IMR-90 (cell line): ENCODE data around the gene AGTPBP1. TPM values are rescaled to one million over a fixed set of nuclear protein-coding genes. Genes with fewer than 3 reads are reported as not detected.

Source experiments
- ATAC-seq: fragments of 200-7000 bp; cut with Tn5 transposase; 2 replicates; pipeline ENCODE4 v1.9.1; 2020; ENCODE audit warnings: low read depth, mild to moderate bottlenecking, moderate library complexity
- BruUV-seq: library from RNA; stranded (reverse); fragments of 400-500 nt; replicated peaks from 2 replicates; lab custom pipeline; 2021; lab: Mats Ljungman, UMichigan
- CTCF ChIA-PET: fragments of 300-600 bp; formaldehyde crosslinking; extraction: SDS; loops from one replicate; lab custom pipeline; 2021; ENCODE audit warnings: antibody characterized with exemption; lab: Yijun Ruan, JAX
- POLR2A ChIA-PET: fragments of 300-600 bp; sonication (Branson Sonifier 250); formaldehyde crosslinking; loops from one replicate; lab custom pipeline; 2022; ENCODE audit warnings: antibody characterized with exemption; ENCODE audit not compliant: unreplicated experiment; lab: Charles Lee
- DNase-seq: peaks from one replicate; pipeline ENCODE4 v3.0.0; 2013
- H2AFZ ChIP-seq: replicated peaks from 2 replicates; pipeline ENCODE3; 2013; ENCODE audit warnings: low read length, mild to moderate bottlenecking; ENCODE audit not compliant: poor library complexity
- H2AK5ac ChIP-seq: 2 replicates; pipeline ENCODE4 v1.6.1; 2013; ENCODE audit warnings: low read depth, low read length, inconsistent platforms
- H2AK9ac ChIP-seq: replicated peaks from 2 replicates; pipeline ENCODE3; 2013; ENCODE audit warnings: mild to moderate bottlenecking, low read depth, low read length, moderate library complexity; ENCODE audit not compliant: poor library complexity
- H2BK120ac ChIP-seq: 2 replicates; pipeline ENCODE4 v1.6.1; 2013; ENCODE audit warnings: low read depth, low read length, inconsistent platforms
- H2BK15ac ChIP-seq: 3 replicates; pipeline ENCODE4 v1.6.1; 2013; ENCODE audit warnings: low read depth, low read length, inconsistent platforms
- H2BK20ac ChIP-seq: 2 replicates; pipeline ENCODE4 v1.6.1; 2013; ENCODE audit warnings: low read depth, mild to moderate bottlenecking, inconsistent platforms, low read length, moderate library complexity
- H2BK5ac ChIP-seq: 2 replicates; pipeline ENCODE4 v1.6.1; 2013; ENCODE audit warnings: mild to moderate bottlenecking, low read depth, low read length, inconsistent platforms; ENCODE audit not compliant: poor library complexity, severe bottlenecking
- H3K14ac ChIP-seq: replicated peaks from 2 replicates; pipeline ENCODE4 v1.6.1; 2013; ENCODE audit warnings: low read depth, low read length, inconsistent platforms
- H3K18ac ChIP-seq: 2 replicates; pipeline ENCODE4 v1.6.1; 2013; ENCODE audit warnings: low read depth, low read length, control low read depth
- H3K23ac ChIP-seq: 2 replicates; pipeline ENCODE4 v1.6.1; 2013; ENCODE audit warnings: low read depth, low read length, inconsistent platforms
- H3K27ac ChIP-seq: 2 replicates; pipeline ENCODE4 v1.5.1; 2013; ENCODE audit warnings: mild to moderate bottlenecking, control low read depth, low read length; ENCODE audit not compliant: insufficient read depth
- H3K27me3 ChIP-seq: 2 replicates; pipeline ENCODE4 v1.6.1; 2013; ENCODE audit warnings: low read length; ENCODE audit not compliant: control insufficient read depth, insufficient read depth
- H3K36me3 ChIP-seq: 2 replicates; pipeline ENCODE4 v1.6.1; 2013; ENCODE audit warnings: low read length, mixed read lengths; ENCODE audit not compliant: control insufficient read depth, insufficient read depth
- H3K4ac ChIP-seq: 2 replicates; pipeline ENCODE4 v1.6.1; 2013; ENCODE audit warnings: low read depth, low read length, inconsistent platforms
- H3K4me1 ChIP-seq: 2 replicates; pipeline ENCODE4 v1.6.1; 2013; ENCODE audit warnings: low read length, mixed read lengths; ENCODE audit not compliant: control insufficient read depth, insufficient read depth
- H3K4me2 ChIP-seq: 2 replicates; pipeline ENCODE4 v1.6.1; 2013; ENCODE audit warnings: low read depth, mild to moderate bottlenecking, control low read depth, low read length, moderate library complexity
- H3K4me3 ChIP-seq: 2 replicates; pipeline ENCODE4 v1.5.1; 2013; ENCODE audit warnings: low read depth, mild to moderate bottlenecking, control low read depth, low read length, moderate library complexity; ENCODE audit not compliant: insufficient read depth
- H3K56ac ChIP-seq: 2 replicates; pipeline ENCODE4 v1.6.1; 2013; ENCODE audit warnings: low read length, inconsistent platforms; ENCODE audit not compliant: insufficient read depth; ENCODE audit errors: extremely low read depth
- H3K79me1 ChIP-seq, 2 experiments: 2 replicates each; pipeline ENCODE4 v1.6.1; 2013; ENCODE audit warnings: low read length in 2 of 2, inconsistent platforms in 1 of 2, low read depth in 1 of 2
- H3K9ac ChIP-seq: 2 replicates; pipeline ENCODE4 v1.6.1; 2013; ENCODE audit warnings: low read depth, low read length, control low read depth
- H3K9me1 ChIP-seq: 2 replicates; pipeline ENCODE4 v1.6.1; 2013; ENCODE audit warnings: low read length, inconsistent platforms; ENCODE audit not compliant: insufficient read depth
- H3K9me3 ChIP-seq: 2 replicates; pipeline ENCODE4 v1.6.1; 2013; ENCODE audit warnings: low read length; ENCODE audit not compliant: control insufficient read depth, insufficient read depth
- H4K20me1 ChIP-seq: 2 replicates; pipeline ENCODE4 v1.6.1; 2013; ENCODE audit warnings: low read length, inconsistent platforms; ENCODE audit not compliant: insufficient read depth
- H4K5ac ChIP-seq: 2 replicates; pipeline ENCODE4 v1.6.1; 2013; ENCODE audit warnings: mild to moderate bottlenecking, low read depth, low read length, control low read depth
- H4K8ac ChIP-seq, 2 experiments: 2 replicates each; pipeline ENCODE4 v1.6.1; 2013; ENCODE audit warnings: low read depth in 2 of 2, low read length in 2 of 2, control low read depth in 1 of 2, inconsistent platforms in 1 of 2
- H4K91ac ChIP-seq: 2 replicates; pipeline ENCODE4 v1.6.1; 2013; ENCODE audit warnings: low read depth, low read length, inconsistent platforms; ENCODE audit not compliant: insufficient read depth
- BHLHE40 ChIP-seq: fragments of 150-350 bp; IDR thresholded peaks from 2 replicates; pipeline ENCODE4 v1.6.1; 2016; ENCODE audit warnings: mild to moderate bottlenecking, low read depth, low read length
- CEBPB ChIP-seq: IDR thresholded peaks from 2 replicates; pipeline ENCODE4 v1.6.1; 2012; ENCODE audit warnings: low read depth, low read length, improper control_type of control experiment
- CHD1 ChIP-seq: IDR thresholded peaks from 2 replicates; pipeline ENCODE4 v1.6.1; 2012; ENCODE audit warnings: low read depth, low read length, improper control_type of control experiment
- CTCF ChIP-seq: conservative IDR thresholded peaks from 2 replicates; pipeline ENCODE4 v1.5.1; 2012; ENCODE audit warnings: mild to moderate bottlenecking, low read depth, low read length, improper control_type of control experiment
- ELK1 ChIP-seq: fragments of 150-350 bp; IDR thresholded peaks from 2 replicates; pipeline ENCODE4 v1.6.1; 2016; ENCODE audit warnings: low read depth, mild to moderate bottlenecking, low read length, moderate library complexity, borderline replicate concordance
- FOS ChIP-seq: fragments of 150-350 bp; IDR thresholded peaks from 2 replicates; pipeline ENCODE4 v1.6.1; 2016; ENCODE audit warnings: low read depth, low read length
- MAFK ChIP-seq: IDR thresholded peaks from 2 replicates; pipeline ENCODE4 v1.6.1; 2012; ENCODE audit warnings: low read depth, low read length, improper control_type of control experiment
- MAZ ChIP-seq: IDR thresholded peaks from 2 replicates; pipeline ENCODE4 v1.6.1; 2012; ENCODE audit warnings: low read depth, mild to moderate bottlenecking, low read length, improper control_type of control experiment, moderate library complexity, borderline replicate concordance
- MXI1 ChIP-seq: IDR thresholded peaks from 2 replicates; pipeline ENCODE4 v1.6.1; 2012; ENCODE audit warnings: low read depth, mild to moderate bottlenecking, low read length, moderate library complexity, borderline replicate concordance
- NFE2L2 ChIP-seq: fragments of 150-350 bp; IDR thresholded peaks from 2 replicates; pipeline ENCODE4 v1.6.1; 2016; ENCODE audit warnings: low read depth, mild to moderate bottlenecking, low read length
- POLR2A ChIP-seq: IDR thresholded peaks from 2 replicates; pipeline ENCODE4 v1.6.1; 2012; ENCODE audit warnings: mild to moderate bottlenecking, low read depth, low read length
- RAD21 ChIP-seq: IDR thresholded peaks from 2 replicates; pipeline ENCODE4 v1.6.1; 2012; ENCODE audit warnings: low read length, improper control_type of control experiment
- RCOR1 ChIP-seq: IDR thresholded peaks from 2 replicates; pipeline ENCODE4 v1.6.1; 2012; ENCODE audit warnings: mild to moderate bottlenecking, low read length, improper control_type of control experiment; ENCODE audit not compliant: insufficient replicate concordance
- RFX5 ChIP-seq: IDR thresholded peaks from 2 replicates; pipeline ENCODE4 v1.8.0; 2012; ENCODE audit warnings: low read depth, mild to moderate bottlenecking, low read length, moderate library complexity
- SMC3 ChIP-seq: fragments of 150-350 bp; IDR thresholded peaks from 2 replicates; pipeline ENCODE4 v1.6.1; 2016; ENCODE audit warnings: low read depth, mild to moderate bottlenecking, antibody characterized with exemption, low read length, moderate library complexity
- USF2 ChIP-seq: fragments of 150-350 bp; IDR thresholded peaks from 2 replicates; pipeline ENCODE4 v1.6.1; 2017; ENCODE audit warnings: mild to moderate bottlenecking, antibody characterized with exemption, low read length, low read depth
- WGBS, 2 experiments: methylation state at CpG; one replicate each; pipeline versions ENCODE4 v1.1.5 to v1.1.7; 2013; ENCODE audit warnings: missing lambda C conversion rate in 2 of 2; ENCODE audit not compliant: insufficient read length in 1 of 2; ENCODE audit errors: extremely low coverage in 2 of 2; 5-methylcytosine and 5-hydroxymethylcytosine counted together
- dilution Hi-C: fragments of 300-500 bp; cut with HindIII; formaldehyde crosslinking; loops from one replicate; pipeline ENCODE4 v1.14.3; 2018; ENCODE audit warnings: low sequenced_read_pairs; ENCODE audit not compliant: unreplicated experiment
- in situ Hi-C: fragments of 300-500 bp; cut with MboI; formaldehyde crosslinking; loops from 3 replicates; pipeline ENCODE4 v1.14.3; 2019; ENCODE audit warnings: low sequenced_read_pairs, inconsistent platforms, mixed read lengths
- intact Hi-C: fragments of 100-400 bp; cut with micrococcal nuclease; formaldehyde crosslinking; loops from 2 replicates; pipeline ENCODE4 v1.10.0; 2022
- polyA plus RNA-seq, 3 experiments: library from polyadenylated mRNA; depleted of rRNA; stranded (reverse); fragments of >200 nt; gene quantifications; 2 replicates each; pipeline ENCODE4 v1.2.3, GENCODE V29; 2012; ENCODE audit warnings: low replicate concordance in 1 of 3
- total RNA-seq: library from RNA; depleted of rRNA; stranded (reverse); fragments of >200 nt; gene quantifications from 2 replicates; pipeline ENCODE4 v1.2.3, GENCODE V29; 2012

AGTPBP1 gene
- total and polyA plus RNA-seq, 2 of the 4 experiments (the other 2 are of a cell fraction): 3.3 to 9.0 TPM

GRCh38 chr9:85527331-85528020 is 214.3 kb downstream of the AGTPBP1 start:
- POLR2A ChIA-PET: no interaction called here
- Histone ChIP-seq H3K27ac (no peak overlapping the region), H2AFZ (peak overlapping the region; percentile 21), H3K79me1 (no peaks in the 10 kb centered on the region), H3K23ac (no peak overlapping the region), H4K8ac (no peak overlapping the region), H3K4me2 (no peak overlapping the region), H3K18ac (no peak overlapping the region), H2BK20ac (no peak overlapping the region), H2BK5ac (no peak overlapping the region), H3K56ac (no peak overlapping the region), H3K9me1 (no peaks in the 10 kb centered on the region), H2BK15ac (no peak overlapping the region), H3K9ac (no peak overlapping the region), H4K91ac (no peak overlapping the region), H3K9me3 (no peaks in the 10 kb centered on the region), H3K14ac (no peak overlapping the region), H4K20me1 (no peaks in the 10 kb centered on the region), H3K4me1 (no peaks in the 10 kb centered on the region), H2BK120ac (no peak overlapping the region), H2AK9ac (no peak overlapping the region), H3K36me3 (no peaks in the 10 kb centered on the region), H4K5ac (no peak overlapping the region), H2AK5ac (no peak overlapping the region), H3K4me3 (no peak overlapping the region), H3K27me3 (no peaks in the 10 kb centered on the region), H3K4ac (no peak overlapping the region)
- TF ChIP-seq NFE2L2 (no peak), RFX5 (no peak), CTCF (no peak), MAFK (no peak), BHLHE40 (no peak), ELK1 (no peak), USF2 (no peak), SMC3 (no peak), POLR2A (no peak), CEBPB (no peak), MXI1 (no peak), RAD21 (no peak), FOS (no peak), MAZ (no peak), RCOR1 (no peak), CHD1 (no peak)
- no TSS peak for BruUV-seq
- dilution Hi-C loops: no loop called here
- ATAC-seq: no peak
- DNase-seq: no peak
- CTCF ChIA-PET: no interaction called here
- in situ Hi-C loops: no loop called here
- WGBS, 2 experiments: no CpG with 5 or more reads among the region's 4 CpGs
- intact Hi-C loops: no loop called here
